Forelimb muscle (tissue), 1 donor: ENCODE data around the gene FCRLB. TPM values are rescaled to one million over a fixed set of nuclear protein-coding genes. Genes with fewer than 3 reads are reported as not detected.
"Not testable (repeated sequence)": the region's sequence is repeated elsewhere in the genome, so short reads cannot be mapped to it uniquely, and the experiment has no call there.

ENCODE experiments used
- DNase-seq: peaks from one replicate; pipeline ENCODE4 v3.0.0-alpha.2; 2013; ENCODE audit warnings: low read depth
- polyA plus RNA-seq: library from polyadenylated mRNA; unstranded; fragments of 120-200 nt; gene quantifications from one replicate; pipeline ENCODE4 v1.2.1, GENCODE V29; 2013; ENCODE audit not compliant: insufficient read length

FCRLB gene, protein sequence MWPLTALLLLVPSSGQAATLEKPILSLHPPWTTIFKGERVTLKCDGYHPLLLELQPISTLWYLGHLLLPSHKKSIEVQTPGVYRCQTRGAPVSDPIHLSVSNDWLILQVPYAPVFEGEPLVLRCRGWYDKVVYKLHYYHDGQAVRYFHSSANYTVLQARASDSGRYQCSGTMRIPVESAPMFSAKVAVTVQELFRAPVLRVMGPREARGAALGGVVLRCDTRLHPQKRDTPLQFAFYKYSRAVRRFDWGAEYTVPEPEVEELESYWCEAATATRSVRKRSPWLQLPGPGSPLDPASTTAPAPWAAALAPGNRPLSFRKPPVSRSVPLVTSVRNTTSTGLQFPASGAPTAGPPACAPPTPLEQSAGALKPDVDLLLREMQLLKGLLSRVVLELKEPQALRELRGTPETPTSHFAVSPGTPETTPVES
- polyA plus RNA-seq = 0.40 TPM

DNA sequence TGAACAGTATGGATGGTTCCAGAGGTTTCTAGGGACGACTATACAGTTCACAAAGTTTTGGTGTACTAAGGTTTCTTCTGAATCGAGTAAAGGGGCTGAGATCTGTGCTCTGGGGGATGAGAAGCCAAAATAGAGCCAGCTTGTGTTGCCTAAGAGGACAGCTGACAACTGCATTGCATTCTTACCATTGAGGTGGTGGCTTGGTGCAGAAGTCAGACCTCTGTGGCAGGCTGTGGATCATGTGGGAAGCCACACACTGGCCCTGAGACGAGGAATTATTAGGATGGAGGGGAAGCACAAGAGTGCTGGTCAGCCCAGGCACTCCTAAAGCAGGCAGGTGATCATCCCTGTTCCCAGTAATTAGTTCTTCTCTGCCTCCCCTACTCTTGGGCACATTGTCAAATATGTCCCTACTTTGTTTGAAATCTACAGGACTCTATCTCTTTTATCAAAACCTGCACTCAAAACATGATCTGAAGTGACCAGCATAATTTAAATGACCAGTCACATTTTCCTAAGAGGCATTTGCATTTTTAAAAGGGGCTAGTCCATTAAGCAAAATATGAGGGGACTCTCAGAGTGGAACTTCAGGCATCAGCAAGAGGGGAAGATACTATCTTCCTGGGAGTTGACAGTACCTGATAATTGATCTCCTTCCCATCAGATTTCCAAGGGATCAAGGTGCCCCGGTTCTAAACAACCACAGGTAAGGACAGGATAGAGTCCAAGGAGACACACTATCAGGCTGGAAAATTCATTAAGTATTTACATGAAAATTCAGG, at the start of gene FCRLB:
Gene FCRLB, plus strand, starts transcription at position 589 of the 782 bp plus-strand sequence. CDS start 1,129 bp downstream, outside the sequence.
- DNase-seq = no peak

GRCh38 chr1:161673437-161673836, 47.9 kb upstream of the FCRLB start:
- not testable (repeated sequence) for DNase-seq

- DNase-seq = not testable (repeated sequence)
These were observed 46.9 kb upstream of the FCRLB start for GRCh38 chr1:161674447-161674846.

DNA sequence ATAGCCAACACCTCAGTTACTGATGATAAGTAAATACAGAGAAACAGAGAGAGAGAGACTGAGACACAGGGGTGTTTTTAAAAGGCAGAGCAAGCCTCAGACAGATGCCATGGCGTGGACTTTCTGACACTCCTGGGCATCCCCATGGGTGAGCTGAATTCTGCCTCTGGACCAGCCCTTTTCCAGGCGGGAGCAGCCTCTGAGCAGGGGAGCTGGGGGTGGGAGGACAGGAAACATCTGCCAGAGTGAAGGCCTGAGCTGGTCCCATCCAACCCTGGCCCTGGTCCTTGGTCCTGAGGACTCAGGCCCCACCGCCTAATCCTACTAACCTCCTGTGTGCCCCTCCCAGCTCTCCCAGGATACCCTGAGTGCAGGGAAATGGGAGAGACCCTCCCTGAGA, 46.4 kb upstream of the FCRLB start:
- DNase-seq = not testable (repeated sequence)

DNA sequence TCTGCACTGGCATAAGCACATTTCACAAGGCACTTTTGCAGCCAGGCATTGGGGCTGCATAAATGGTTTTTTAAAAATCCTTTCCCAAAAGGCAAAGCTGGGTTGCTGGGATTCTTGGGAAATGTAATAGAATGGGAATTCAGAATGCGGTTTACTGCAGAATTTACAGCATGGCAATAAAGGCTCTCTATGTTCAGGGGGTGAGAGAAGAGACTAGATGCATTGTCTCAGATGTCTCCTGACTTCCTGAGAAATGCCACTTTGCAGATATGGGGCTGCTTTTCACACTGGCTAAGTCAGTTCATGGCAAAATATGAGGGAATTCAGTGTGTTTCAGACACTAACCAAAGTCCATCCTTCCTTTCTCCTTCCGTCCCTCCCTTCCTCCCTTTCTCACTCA, 44.9 kb upstream of the FCRLB start:
- no peak for DNase-seq

GRCh38 chr1:161676958-161677689, 44.2 kb upstream of the FCRLB start:
- no peak for DNase-seq

- DNase-seq = no peak
These were observed 42.8 kb upstream of the FCRLB start for GRCh38 chr1:161678500-161678899.

DNA sequence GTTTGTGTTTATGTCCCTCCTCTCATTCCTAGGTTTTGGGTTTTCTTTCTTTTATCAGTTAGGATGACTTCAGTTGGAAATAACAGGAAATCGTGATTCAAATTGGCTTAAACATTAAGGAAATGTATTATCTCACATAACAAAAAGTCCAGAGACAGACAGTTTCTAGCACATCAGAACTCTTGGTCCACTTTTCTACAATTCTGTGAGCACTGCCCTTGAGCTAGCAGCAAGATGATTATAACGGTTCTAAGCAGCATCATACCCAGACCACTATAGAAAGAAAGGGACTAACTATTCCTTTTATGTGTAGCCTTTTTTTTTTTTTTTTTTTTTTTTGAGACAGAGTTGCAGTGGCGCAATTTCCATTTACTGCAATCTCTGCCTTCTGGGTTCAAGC, 39.5 kb upstream of the FCRLB start:
- DNase-seq = no peak

GRCh38 chr1:161688946-161689345, 32.4 kb upstream of the FCRLB start:
- DNase-seq = no peak

- no peak for DNase-seq
These were observed 29.5 kb upstream of the FCRLB start for GRCh38 chr1:161691846-161692245.

DNA sequence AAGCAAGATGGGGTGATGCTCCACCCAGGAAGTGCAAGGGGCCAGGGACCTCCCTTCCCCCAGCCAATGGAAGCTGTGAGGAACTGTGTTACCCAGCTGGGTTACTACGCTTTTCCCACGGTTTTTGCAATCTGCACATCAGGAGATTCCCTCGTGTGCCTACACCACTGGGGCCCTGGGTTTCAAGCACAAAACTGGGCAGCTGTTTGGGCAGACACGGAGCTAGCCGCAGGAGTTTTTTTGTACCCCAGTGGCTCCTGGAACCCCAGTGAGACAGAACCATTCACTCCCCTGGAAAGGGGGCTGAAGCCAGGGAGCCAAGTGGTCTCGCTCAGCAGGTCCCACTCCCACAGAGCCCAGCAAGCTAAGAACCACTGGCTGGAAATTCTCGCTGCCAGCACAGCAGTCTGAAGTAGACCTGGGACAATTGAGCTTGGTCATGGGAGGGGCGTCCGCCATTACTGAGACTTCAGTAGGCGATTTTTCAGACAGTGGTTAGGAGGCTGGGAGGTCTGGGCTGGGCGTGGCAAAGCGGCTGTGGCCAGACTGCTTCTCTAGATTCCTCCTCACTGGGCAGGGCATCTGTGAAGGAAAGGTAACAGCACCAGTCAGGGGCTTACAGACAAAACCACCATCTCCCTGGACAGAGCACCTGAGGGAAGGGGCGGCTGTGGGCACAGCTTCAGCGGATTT, 28.2 kb upstream of the FCRLB start:
- DNase-seq = not testable (repeated sequence)

DNA sequence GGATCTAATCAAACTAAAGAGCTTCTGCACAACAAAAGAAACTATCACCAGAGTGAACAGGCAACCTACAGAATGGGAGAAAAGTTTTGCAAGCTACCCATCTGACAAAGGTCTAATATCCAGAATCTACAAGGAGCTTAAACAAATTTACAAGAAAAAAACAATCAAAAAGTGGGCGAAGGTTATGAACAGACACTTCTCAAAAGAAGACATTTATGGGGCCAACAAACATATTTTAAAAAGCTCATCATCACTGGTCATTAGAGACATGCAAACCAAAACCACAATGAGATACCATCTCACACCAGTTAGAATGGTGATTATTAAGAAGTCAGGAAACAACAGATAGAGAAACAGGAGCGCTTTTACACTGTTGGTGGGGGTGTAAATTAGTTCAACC, 23.0 kb upstream of the FCRLB start:
- DNase-seq = not testable (repeated sequence)

GRCh38 chr1:161702250-161702649, 19.1 kb upstream of the FCRLB start:
- no peak for DNase-seq

GRCh38 chr1:161705537-161705936, 15.8 kb upstream of the FCRLB start:
- no peak for DNase-seq

- no peak for DNase-seq
These were observed 15.2 kb upstream of the FCRLB start for GRCh38 chr1:161706113-161706481.

DNA sequence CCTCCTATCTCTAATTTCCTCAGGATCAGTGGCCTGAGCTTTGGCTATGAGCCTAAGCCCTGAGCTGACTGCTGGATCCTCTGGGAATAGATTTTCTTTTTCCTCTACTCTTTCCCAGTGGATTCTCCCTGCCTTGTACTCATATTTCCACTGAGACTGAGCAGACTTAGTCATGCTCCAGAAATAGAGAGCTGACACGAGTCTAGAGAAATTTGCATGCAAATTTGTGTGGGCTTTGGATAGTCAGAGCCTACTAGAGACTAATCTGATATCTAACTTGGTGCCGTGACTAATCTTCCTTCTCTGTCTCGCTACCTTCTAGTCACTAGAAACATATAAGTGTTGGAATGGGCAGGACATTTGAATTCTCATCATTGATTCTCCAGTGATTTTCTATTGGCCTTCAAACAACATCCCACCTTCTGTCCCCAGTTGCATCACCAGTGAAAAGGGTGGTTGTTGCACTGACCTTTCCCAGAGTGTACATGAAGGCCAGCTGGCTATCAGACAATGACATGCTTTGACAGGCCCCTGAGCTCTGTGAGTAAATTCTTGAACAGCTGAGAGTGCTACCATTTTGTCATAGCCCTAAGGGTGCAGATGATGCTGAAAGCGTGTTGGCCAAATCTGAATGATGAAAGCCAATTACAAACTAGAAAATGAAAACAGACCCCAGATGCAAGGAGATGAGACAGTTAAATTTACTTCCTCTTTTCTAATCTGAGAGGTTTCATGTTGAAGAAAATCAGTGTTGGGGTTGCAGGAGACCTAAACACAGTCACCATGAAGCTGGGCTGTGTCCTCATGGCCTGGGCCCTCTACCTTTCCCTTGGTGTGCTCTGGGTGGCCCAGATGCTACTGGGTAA, 14.6 kb upstream of the FCRLB start, which contains the start of gene FCRLA:
Gene FCRLA, plus strand, starts transcription at position 748 of the 866 bp plus-strand sequence. Its CDS starts 36 bp downstream, at position 784.
- DNase-seq = no peak

- no peak for DNase-seq
These were observed 13.8 kb upstream of the FCRLB start for GRCh38 chr1:161707503-161707902.

DNA sequence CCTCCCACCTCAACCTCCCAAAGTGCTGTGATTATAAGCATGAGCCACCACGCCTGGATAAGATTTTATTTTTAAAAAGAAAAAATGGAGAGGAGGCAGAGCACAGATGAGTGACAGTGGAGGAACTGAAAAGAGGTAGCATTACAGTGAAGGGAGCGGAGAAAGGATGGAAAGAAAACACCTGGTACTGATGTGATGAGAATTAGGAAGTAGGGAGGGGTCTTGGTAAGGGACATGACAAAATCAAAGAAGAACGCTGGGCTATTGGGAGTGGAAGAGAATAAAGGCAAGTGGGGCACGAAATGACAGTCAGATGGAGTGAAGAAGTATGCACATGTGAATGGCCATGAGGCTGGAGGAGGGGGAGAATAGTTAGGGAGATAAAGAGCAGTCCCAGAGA, 12.0 kb upstream of the FCRLB start:
- no peak for DNase-seq

- no peak for DNase-seq
These were observed 10.8 kb upstream of the FCRLB start for GRCh38 chr1:161710560-161710959.

DNA sequence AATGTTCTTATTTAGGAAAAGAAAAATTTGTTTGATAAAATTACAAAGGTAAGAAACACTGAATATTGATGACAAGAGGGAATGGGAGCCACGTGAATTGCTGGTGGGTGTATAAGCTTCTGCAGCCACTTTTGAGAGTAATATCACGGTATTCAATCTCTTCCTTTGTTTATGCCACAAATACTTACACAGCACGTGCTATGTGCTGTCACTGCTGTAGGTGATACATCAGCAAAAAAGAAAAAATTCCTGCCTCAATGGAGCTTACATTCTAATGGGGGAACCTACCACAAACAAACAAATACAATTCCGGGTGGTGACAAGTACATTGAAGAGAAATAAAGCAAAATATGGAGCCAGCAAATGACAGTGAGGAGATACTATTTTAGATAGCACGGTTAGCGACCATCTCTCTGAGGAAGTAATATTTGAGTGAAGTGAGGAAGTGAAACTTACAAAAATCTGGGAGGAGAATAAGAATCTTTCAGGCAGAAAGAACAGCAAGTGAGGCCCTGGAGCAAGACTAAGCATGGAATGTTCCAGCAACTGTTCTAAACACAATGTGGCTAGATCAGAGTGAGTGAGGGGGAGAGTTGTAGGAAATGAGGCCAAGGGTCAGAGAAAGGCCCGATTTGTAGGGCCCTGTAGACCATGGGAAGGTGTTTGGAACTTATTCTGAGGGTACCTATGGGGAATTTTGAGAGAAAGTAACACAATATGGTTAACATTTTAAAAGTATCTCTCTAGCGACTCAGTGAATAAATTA, 2.6 kb upstream of the FCRLB start:
- DNase-seq = no peak
